Esophagus muscularis mucosa (tissue), 3 donors: ENCODE data around the gene DDX46.

Source experiments
- POLR2A ChIP-seq: fragments of 450-650 bp; IDR thresholded peaks from one replicate; pipeline ENCODE4 v1.6.1; 2017; ENCODE audit warnings: antibody characterized with exemption, moderate library complexity, mild to moderate bottlenecking, low read depth
- POLR2AphosphoS5 ChIP-seq, 2 donors: sonication (generic); formaldehyde crosslinking; IDR thresholded peaks; one replicate each; pipeline ENCODE4 v1.6.1; 2017; ENCODE audit warnings: antibody characterized with exemption in 2 of 2
- TF ChIP-seq, protein P1 (sequence below), 3 experiments: fragments of 200-600 bp in 2 of 3; fragments of 450-650 bp in 1 of 3; sonication (generic) in 2 of 3; IDR thresholded peaks; one replicate each; pipeline ENCODE4 v1.5.1; 2017 to 2019; ENCODE audit warnings: antibody characterized with exemption in 3 of 3, mild to moderate bottlenecking in 2 of 3, moderate library complexity in 1 of 3

DNA sequence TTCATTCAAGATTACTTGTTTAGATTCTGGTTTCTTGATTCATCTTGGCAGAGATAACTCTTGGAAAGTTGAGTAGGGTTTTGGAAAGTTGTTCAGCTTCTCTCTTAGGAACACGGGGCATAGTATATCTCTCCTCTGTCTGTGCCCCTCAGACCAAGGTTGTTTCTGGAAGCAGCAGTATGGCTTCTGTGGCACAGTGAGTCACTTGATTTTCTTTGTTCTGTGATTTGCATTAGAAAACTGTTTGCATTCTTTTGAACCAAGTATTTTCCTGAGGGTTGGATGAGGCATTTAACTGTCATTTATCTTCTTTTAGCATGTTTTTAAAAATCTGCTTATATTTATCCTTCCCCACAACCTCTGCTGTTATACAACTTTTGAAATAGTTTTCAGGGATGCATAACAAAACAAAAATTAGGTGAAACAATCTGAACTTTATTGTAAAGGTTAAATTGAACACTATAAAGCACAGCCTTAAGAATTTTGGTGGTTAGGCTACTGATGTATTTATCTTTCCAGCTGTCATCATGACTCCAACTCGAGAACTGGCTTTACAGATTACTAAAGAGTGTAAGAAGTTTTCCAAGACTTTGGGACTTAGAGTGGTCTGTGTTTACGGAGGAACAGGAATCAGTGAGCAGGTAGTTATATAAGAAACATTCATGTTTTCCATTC, 26.5 kb downstream of the DDX46 start:
- TF ChIP-seq, protein P1, sequence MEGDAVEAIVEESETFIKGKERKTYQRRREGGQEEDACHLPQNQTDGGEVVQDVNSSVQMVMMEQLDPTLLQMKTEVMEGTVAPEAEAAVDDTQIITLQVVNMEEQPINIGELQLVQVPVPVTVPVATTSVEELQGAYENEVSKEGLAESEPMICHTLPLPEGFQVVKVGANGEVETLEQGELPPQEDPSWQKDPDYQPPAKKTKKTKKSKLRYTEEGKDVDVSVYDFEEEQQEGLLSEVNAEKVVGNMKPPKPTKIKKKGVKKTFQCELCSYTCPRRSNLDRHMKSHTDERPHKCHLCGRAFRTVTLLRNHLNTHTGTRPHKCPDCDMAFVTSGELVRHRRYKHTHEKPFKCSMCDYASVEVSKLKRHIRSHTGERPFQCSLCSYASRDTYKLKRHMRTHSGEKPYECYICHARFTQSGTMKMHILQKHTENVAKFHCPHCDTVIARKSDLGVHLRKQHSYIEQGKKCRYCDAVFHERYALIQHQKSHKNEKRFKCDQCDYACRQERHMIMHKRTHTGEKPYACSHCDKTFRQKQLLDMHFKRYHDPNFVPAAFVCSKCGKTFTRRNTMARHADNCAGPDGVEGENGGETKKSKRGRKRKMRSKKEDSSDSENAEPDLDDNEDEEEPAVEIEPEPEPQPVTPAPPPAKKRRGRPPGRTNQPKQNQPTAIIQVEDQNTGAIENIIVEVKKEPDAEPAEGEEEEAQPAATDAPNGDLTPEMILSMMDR (IDR thresholded peaks at IDR 0.05), result no peak
- TF ChIP-seq POLR2A (no peak), POLR2AphosphoS5 (IDR thresholded peaks at IDR 0.05) (no peak)
